22Rv1 (cell line): ENCODE data around the gene RAMP3.

Source experiments
- CTCF ChIP-seq: fragments of 450-650 bp; IDR thresholded peaks from 2 replicates; pipeline ENCODE4 v1.5.1; 2017; ENCODE audit warnings: mild to moderate bottlenecking
- ZFX ChIP-seq: fragments of 450-650 bp; IDR thresholded peaks from 2 replicates; pipeline ENCODE4 v1.6.1; 2017; ENCODE audit warnings: antibody characterized with exemption, borderline replicate concordance

GRCh38 chr7:45211066-45211465, 53.5 kb downstream of the RAMP3 start:
- TF ChIP-seq CTCF (no peak), ZFX (no peak)
